ENCODE data around the gene OMP. TPM values are rescaled to one million over a fixed set of nuclear protein-coding genes. Genes with fewer than 3 reads are reported as not detected.

The OMP gene
- total and polyA plus RNA-seq, 2 of the 4 experiments (the other 2 are of a cell fraction): 0.27 TPM; not detected in 1

- H3K4me1 ChIP-seq (ENCODE audit: control insufficient read depth, insufficient read depth, low read length): peaks cover 2% of the 10 kb centered on the region
- peaks cover 2% of the 10 kb centered on the region; the same call in 1 of the 2 replicates for H3K36me3 ChIP-seq (ENCODE audit: control insufficient read depth, insufficient read depth, low read length)
- no peak overlapping the region for H4K5ac ChIP-seq (ENCODE audit: low read depth, low read length)
- 0 out of 2 replicates have a peak, but pooled peaks cover 3% of the 10 kb centered on the region for H3K9me1 ChIP-seq (ENCODE audit: insufficient read depth, low read length)
- H3K9me3 ChIP-seq (ENCODE audit: control insufficient read depth, insufficient read depth, low read length): no peaks in the 10 kb centered on the region
- no peaks in the 10 kb centered on the region for H3K79me1 ChIP-seq (ENCODE audit: low read depth in 1 of 2, low read length in 2 of 2)
- 90% methylated on average over 8 of the region's 14 CpGs; no CpG with 5 or more reads in 1 of the 2 experiments for WGBS, 2 experiments (ENCODE audit: extremely low coverage in 2 of 2, insufficient read length in 1 of 2)
- H3K18ac ChIP-seq (ENCODE audit: low read depth, low read length): no peak overlapping the region
- no peak overlapping the region for H2BK120ac ChIP-seq (ENCODE audit: low read depth, low read length)
- ChIA-PET CTCF (interaction anchor here (0.6 to 1.0 kb wide), 3 partner anchors 48 to 442 kb away, joined by 3 to 6 read pairs (median 4); no protein-coding TSS in a partner anchor), POLR2A (ENCODE audit: unreplicated experiment) (no interaction called here)
- H2AFZ ChIP-seq (replicated peaks; ENCODE audit: low read length, poor library complexity): peak overlapping the region; percentile 43
- peaks cover 4% of the 10 kb centered on the region; the same call in 1 of the 2 replicates for H4K20me1 ChIP-seq (ENCODE audit: insufficient read depth, low read length)
- H2AK5ac ChIP-seq (ENCODE audit: low read depth, low read length): peak overlapping the region; percentile 46; the same call in 1 of the 2 replicates
- H4K8ac ChIP-seq (ENCODE audit: low read depth in 2 of 2, low read length in 2 of 2): no peak overlapping the region
- intact Hi-C loops (cut with micrococcal nuclease) (no loop called here), in situ Hi-C loops (cut with MboI; ENCODE audit: low sequenced_read_pairs) (no loop called here), dilution Hi-C loops (cut with HindIII; ENCODE audit: low sequenced_read_pairs, unreplicated experiment) (no loop called here)
- DNase-seq (no peak), ATAC-seq (ENCODE audit: low read depth) (no peak)
- H3K4me2 ChIP-seq (ENCODE audit: low read depth, low read length): no peak overlapping the region
- TF ChIP-seq MXI1 (IDR thresholded peaks at IDR 0.05; ENCODE audit: borderline replicate concordance, low read depth, low read length) (no peak), RFX5 (IDR thresholded peaks at IDR 0.05; ENCODE audit: low read depth, low read length) (no peak), ELK1 (IDR thresholded peaks at IDR 0.05; ENCODE audit: borderline replicate concordance, low read depth, low read length) (no peak)
- H3K23ac ChIP-seq (ENCODE audit: low read depth, low read length): no peak overlapping the region
- no peak overlapping the region for H2BK20ac ChIP-seq (ENCODE audit: low read depth, low read length)
- no TSS peak for BruUV-seq (replicated peaks)
- H3K9ac ChIP-seq (ENCODE audit: low read depth, low read length): no peak overlapping the region
- H3K14ac ChIP-seq (replicated peaks; ENCODE audit: low read depth, low read length): no peak overlapping the region
- no peak overlapping the region for H3K4me3 ChIP-seq (ENCODE audit: insufficient read depth, low read depth, low read length)
- no peaks in the 10 kb centered on the region for H3K27me3 ChIP-seq (ENCODE audit: control insufficient read depth, insufficient read depth, low read length)
- H3K56ac ChIP-seq (ENCODE audit: extremely low read depth, insufficient read depth, low read length): no peak overlapping the region
- no peak overlapping the region for H3K4ac ChIP-seq (ENCODE audit: low read depth, low read length)
- peak overlapping the region; percentile 13 for H2AK9ac ChIP-seq (replicated peaks; ENCODE audit: low read depth, low read length, poor library complexity)
- no peak overlapping the region for H3K27ac ChIP-seq (ENCODE audit: insufficient read depth, low read length)
- no peak overlapping the region for H2BK15ac ChIP-seq (ENCODE audit: low read depth, low read length)
- no peak overlapping the region for H2BK5ac ChIP-seq (ENCODE audit: low read depth, low read length, poor library complexity, severe bottlenecking)
- no peak overlapping the region for H4K91ac ChIP-seq (ENCODE audit: insufficient read depth, low read depth, low read length)
Observed at GRCh38 chr11:77100166-77101042, 2.2 kb upstream of the OMP start.

Data from IMR-90 (cell line).